Stimulated activated naive CD4-positive, alpha-beta T cell (primary cell): Measurements from ENCODE around the gene AGPAT3.

ENCODE experiments used
- DNase-seq, 6 experiments: peaks; one replicate each; lab custom pipeline; 2025; lab: John Stamatoyannopoulos, UW

AGPAT3 gene

GRCh38 chr21:43997766-43998742 is 133.0 kb downstream of the AGPAT3 start:
- no peak for DNase-seq

GRCh38 chr21:44000360-44000759 is 135.3 kb downstream of the AGPAT3 start:
- no peak for DNase-seq

- no peak for DNase-seq
These were observed 137.5 kb downstream of the AGPAT3 start for GRCh38 chr21:44002511-44002910.

- DNase-seq: no peak
These were observed 138.4 kb downstream of the AGPAT3 start for GRCh38 chr21:44003307-44003966.

GRCh38 chr21:44005071-44005470 is 140.0 kb downstream of the AGPAT3 start:
- DNase-seq: no peak

GRCh38 chr21:44005593-44005992 is 140.6 kb downstream of the AGPAT3 start:
- no peak for DNase-seq

GRCh38 chr21:44006017-44006619 is 141.1 kb downstream of the AGPAT3 start:
- no peak for DNase-seq

GRCh38 chr21:44006656-44007055 is 141.6 kb downstream of the AGPAT3 start:
- no peak for DNase-seq

GRCh38 chr21:44010429-44010828 is 145.4 kb downstream of the AGPAT3 start:
- no peak for DNase-seq

GRCh38 chr21:44011123-44011522 is 146.1 kb downstream of the AGPAT3 start:
- no peak for DNase-seq

DNA sequence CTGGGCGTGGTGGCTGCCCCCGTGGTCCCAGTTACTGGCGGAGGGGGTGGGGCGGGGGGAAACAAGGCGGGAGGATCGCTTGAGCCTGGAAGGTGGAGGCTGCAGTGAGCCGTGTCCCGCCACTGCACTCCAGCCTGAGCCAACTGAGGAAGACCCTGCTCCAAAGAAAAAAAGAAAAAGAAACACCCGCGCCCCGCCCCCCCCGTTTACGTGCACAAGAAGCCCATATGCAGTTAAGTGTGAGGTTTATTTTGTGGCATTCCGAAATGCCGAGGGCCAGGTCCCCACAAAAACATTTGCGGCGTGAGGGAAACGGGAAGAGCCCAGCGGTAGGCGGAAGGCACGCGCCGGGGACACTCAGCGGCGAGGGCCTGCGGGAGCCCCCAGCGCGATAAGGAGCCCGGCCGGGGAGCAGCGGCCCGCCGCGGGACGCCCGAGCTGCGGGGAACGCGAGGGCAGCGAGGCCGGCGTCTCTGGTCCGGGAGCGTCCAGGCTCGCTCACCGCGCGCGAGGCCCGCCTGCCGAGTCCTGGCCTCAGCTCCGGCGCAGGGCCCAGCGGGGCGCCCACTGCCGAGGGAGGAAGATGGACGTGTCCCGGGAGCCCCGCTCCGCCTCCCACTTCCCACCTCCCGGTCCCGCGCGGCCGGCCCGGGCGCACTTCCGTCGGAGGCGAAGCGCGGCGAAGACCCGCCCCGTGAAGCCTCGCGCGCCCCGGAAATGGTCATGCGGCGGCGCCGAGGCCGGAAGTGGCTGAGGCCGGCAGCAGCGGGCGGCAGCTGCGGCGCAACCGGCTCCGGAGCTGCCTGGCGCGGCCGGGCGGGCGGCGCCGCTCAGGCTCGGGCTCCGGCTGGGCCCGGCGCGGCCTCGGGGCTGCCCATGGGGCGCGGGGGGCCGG is 146.8 kb downstream of the AGPAT3 start, which contains the start of gene TRAPPC10:
TSS of gene TRAPPC10 (plus strand) at position 731 of the 895 bp plus-strand sequence. CDS start 185 bp downstream, outside the sequence.
- DNase-seq: peak; percentile 57 to 76 (median 68)

GRCh38 chr21:44012474-44013379 is 147.7 kb downstream of the AGPAT3 start:
- peak; percentile 56 to 74 (median 68) for DNase-seq

DNA sequence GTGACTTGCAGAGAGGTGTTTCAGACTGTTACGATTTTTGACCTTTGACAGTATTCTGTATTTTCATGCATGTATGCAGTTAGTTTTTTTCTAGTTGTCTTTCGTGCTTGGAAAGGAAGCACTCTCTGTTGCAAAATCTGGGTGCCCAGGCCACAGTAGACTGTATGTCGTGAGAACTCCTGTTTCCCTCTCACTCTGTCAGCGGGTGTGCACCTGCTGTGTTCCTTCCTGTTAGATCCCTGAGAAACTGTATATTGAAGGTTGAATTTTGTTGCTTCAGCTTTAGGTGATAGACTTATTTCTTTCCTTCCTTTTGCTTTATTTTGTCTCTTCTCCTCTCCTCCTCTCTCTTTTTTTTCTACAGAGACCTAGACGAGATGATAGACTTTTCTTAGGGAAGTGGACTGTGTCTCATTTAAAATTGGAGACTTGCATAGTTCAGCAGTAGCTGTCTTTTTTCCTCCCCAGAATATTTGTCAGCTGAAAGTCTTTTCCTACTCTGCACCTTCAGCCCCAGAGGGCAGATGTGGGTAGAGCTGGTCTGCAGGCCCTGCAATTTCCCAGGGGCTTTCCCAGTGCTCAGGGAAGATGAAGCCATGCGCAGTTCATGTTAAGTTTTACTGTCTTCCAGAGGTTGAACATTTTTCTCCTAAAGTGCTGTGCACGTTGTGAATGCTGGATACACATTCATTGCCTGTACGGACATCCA is 148.5 kb downstream of the AGPAT3 start:
- DNase-seq: peak in 5 of 6 experiments; percentile 23 to 54 (median 42)

DNA sequence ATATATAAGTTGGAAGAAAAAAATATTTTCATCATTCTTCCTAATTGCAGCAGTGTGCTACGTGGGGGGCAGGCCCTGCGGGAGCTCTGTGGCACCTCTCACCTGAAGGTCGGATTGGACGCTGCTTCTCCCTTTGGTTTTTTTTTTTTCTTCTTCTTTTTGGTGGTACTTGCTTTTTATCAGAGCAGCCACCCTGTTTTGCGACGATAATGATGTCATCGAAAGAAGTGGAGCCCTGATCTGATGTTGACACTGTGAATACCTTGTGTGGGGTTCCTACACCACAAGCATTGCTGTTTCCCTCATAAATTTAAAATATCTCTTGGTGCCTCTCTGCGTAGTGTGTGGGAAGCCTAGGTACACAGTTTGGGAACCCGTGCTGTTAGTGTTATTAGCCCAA is 152.6 kb downstream of the AGPAT3 start:
- no peak for DNase-seq

DNA sequence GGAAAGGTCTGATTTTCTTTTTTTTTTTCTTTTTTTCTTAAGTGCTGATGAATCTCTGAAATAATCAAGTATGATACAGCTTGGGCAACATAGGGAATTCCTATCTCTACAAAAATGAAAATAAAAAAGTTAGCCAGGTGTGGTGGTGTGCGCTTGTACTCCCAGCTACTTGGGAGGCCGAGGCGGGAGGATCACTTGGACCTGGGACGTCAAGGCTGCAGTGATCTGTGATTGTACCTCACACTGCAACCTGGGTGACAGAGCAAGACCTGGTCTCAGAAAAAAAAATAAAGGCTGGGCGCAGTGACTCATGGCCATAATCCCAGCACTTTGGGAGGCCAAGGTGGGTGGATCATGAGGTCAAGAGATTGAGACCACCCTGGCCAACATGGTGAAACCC is 153.1 kb downstream of the AGPAT3 start:
- DNase-seq: no peak

DNA sequence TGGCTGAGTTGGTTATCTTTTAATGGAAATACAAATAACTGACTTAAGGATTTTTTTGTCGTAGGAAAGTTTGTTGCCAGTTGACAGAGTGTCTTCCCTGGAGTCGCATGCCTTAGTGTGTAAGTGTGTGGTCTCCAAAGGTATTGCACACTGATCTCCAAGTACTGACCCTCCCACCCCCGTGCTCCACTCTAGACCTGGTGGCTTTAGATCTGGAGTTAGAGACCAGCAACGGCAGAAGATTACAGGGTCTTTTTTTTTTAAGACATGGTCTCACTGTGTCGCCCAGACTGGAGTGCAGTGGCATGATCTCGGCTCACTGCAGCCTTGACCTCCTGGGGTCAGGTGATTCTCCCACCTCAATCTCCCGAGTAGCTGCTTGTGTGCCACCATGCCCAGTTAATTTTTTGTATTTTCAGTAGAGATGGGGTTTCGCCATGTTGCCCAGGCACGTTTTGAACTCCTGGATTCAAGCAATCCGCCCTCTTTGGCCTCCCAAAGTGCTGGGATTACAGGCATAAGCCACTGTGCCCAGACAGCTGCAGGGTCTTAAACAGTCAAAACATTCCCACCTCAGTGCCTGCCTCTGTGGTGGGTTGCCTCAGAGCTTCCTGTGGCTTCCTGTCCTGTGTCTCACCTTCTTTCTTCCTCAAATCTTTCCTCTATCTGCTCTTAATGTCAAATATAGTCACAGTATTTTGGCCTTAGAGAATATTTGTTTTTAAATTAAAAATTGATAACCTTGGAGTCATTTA is 154.0 kb downstream of the AGPAT3 start:
- DNase-seq: no peak

DNA sequence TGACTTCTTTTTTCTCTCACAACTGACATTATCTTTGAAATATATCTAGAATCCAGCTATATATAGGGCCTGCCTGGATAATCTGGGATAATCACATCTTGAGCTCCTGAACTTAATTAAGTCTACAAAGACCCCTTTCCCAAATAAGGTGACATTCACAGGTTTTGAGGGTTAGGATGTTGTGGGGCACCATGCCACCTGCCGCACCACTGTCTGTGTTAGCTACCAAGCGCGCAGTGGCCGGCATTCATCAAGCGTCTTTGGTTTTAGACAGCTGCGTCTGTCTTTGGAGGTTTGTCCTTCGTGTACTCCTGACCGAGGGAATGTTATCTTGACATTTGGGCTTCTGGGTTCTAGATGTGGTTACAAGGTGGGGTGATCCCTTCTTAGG is 154.5 kb downstream of the AGPAT3 start:
- DNase-seq: no peak

GRCh38 chr21:44020551-44020950 is 155.5 kb downstream of the AGPAT3 start:
- DNase-seq: no peak

DNA sequence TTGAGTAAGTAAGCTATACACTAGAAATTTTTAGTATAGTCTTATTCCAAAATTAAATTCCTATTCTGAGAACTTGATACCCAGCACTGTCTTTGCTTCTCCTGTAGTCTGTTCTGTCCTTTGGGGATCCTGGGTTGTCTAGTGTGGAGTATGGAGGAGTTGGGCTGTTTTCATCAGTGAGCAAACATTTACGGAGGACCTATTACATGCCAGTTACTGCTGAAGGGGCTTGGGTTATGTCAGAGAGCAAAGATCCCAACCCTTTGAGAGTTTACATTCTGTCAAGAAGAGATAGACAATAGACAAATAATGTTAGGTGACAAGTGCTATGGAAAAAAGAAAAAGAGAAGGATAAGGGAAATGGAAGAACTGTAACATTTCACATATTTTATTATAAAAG is 156.0 kb downstream of the AGPAT3 start:
- DNase-seq: no peak
